ENCODE data around the gene IQCN.

The IQCN gene

GRCh38 chr19:18286973-18287635 is 12.9 kb upstream of the IQCN start:
- DNase-seq (ENCODE audit: low read depth in 2 of 2): no peak

- no peak for DNase-seq (ENCODE audit: low read depth in 2 of 2)
Observed at GRCh38 chr19:18284712-18285360, 10.6 kb upstream of the IQCN start.

DNA sequence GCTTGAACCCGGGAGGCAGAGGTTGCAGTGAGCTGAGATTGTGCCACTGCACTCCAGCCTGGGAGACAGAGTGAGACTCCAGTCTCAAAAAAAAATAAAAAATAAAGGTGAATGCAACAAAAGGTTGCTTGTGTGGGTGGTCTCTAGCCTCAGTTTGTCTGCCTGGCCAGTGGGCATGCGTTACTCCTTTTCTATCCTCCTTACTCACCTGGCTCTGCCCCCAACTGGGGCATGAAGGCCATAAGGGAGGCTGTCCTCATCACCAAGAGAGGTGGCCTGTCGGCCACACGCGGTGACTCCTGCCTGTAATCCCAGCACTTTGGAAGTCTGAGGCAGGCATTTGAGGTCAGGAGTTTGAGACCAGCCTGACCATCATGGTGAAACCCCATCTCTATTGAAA is 9.1 kb upstream of the IQCN start:
- DNase-seq (ENCODE audit: low read depth in 2 of 2): no peak

- no peak for DNase-seq (ENCODE audit: low read depth in 2 of 2)
Observed at GRCh38 chr19:18282788-18283141, 8.5 kb upstream of the IQCN start.

DNA sequence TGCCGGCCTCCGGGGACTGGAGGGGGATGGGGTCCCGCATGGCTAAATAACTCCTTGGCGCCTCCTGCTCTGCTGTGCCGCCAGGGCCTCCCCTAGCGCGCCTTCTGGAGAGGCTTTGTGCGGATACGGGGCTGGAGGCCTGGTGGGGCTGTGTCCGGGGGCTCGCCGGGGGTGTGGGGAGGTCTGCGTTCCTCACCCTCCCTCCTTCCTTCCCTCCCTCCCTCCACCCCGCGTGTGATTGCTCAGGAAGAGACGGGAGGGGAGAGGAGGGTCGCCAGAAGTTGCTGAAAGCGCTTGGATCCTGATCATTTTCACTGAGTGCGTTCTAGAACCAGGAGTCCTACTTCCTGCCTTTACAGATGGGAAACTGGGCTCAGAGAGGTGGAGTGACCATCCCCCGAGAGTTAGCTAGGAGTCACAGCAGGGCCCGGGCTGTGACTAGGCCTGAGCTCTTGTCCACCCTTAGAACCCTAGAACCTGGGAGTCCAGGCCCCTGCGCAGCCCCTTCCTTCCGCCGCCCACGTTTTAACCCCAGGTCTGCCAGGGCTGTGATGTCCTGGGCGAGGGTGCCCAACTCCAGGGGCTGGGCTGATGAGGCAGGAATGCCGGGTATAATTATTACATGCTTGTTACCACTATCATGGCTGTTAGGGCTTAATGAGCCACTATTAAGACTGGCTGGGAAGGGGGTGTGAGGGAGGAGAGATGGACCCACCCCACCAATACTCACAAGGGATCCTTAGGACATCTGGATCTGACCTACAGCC is 8.0 kb upstream of the IQCN start:
- no peak for DNase-seq (ENCODE audit: low read depth in 2 of 2)

- peak; percentile 89 to 95 for DNase-seq (ENCODE audit: low read depth in 2 of 2)
Observed at GRCh38 chr19:18281082-18282020, 7.1 kb upstream of the IQCN start, which contains the start of gene JUND. JUND (minus strand) TSS chr19:18281622; CDS start chr19:18281484, 138 bp downstream.

DNA sequence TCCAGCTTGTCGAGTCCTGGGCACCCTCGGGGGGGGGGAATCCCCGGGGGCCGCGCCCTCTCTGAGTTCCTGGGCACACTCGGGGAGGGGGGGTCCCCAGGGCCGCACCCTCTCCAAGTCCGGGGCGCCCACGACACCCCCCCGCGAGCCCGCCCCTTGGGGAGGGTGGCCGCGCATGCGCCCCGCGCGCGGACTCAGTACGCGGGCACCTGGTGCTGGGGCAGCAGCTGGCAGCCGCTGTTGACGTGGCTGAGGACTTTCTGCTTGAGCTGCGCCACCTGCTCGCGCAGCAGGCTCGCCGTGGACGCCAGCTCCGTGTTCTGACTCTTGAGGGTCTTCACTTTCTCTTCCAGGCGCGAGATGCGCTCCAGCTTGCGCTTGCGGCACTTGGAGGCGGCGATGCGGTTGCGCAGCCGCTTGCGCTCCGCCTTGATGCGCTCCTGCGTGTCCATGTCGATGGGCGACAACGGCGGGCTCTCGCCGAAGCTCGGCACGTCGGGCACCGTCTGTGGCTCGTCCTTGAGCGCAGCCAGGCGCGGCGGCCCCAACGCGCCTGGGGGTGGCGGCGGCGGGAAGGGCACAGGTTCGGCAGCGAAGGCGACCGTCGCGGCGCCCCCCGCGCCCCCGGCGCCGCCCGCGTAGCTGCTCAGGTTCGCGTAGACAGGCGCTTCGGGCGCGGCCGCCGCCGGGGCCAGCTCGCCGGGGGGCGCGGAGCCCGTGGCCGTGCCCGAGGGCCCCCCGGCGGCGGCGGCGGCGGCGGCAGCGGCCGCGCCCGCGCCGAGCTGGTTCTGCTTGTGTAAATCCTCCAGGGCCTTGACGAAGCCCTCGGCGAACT is 6.2 kb upstream of the IQCN start:
- peak; percentile 54 to 57 for DNase-seq (ENCODE audit: low read depth in 2 of 2)

DNA sequence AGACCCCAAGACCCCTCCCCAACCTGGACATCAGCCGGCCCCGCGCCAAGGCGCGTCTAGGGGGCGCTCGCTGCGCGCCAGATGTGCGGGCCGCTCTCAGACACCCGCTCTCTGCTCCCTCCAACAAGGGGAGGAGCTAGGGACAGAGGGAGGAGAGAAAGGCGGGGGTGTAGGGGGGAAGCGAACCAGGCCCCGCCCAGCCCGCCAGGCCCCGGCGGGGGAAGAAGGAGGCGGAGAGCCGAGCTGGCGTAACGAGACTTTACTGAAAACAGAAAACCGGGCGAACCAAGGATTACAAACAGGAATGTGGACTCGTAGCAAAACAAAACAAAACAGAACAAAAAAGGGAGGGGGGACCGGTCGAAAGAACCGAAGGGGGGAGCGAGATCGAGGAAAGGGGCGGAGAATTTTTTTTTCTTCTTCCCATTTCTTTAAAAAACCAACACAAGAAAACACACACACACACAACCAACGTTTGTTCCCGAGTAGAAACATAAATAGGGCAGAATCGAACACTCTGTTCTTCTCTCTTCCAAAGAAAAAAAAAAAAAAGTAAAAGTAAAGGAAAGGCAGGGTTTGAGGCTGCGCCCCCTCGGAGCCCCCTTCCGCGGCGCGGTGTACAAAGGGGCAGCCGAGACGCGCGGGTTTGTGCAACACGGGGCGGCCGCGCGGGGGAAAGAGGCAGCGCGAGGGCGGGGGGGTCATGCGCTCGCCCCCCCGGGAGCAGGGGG is 5.4 kb upstream of the IQCN start:
- peak; percentile 78 for DNase-seq (ENCODE audit: low read depth in 2 of 2)

DNA sequence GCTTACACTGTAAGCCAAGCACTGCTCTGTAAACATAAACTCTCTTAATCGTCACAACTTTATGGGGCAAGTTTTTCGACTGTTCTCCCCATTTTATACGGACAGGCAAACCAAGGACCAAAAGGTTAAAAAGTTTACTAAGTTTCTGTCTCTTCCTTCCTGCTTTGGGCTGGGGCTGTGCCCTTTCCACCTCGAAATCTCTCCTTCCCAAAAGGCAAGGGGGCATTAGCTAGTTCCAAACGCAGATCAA is 4.9 kb upstream of the IQCN start:
- no peak for DNase-seq (ENCODE audit: low read depth in 2 of 2)

DNA sequence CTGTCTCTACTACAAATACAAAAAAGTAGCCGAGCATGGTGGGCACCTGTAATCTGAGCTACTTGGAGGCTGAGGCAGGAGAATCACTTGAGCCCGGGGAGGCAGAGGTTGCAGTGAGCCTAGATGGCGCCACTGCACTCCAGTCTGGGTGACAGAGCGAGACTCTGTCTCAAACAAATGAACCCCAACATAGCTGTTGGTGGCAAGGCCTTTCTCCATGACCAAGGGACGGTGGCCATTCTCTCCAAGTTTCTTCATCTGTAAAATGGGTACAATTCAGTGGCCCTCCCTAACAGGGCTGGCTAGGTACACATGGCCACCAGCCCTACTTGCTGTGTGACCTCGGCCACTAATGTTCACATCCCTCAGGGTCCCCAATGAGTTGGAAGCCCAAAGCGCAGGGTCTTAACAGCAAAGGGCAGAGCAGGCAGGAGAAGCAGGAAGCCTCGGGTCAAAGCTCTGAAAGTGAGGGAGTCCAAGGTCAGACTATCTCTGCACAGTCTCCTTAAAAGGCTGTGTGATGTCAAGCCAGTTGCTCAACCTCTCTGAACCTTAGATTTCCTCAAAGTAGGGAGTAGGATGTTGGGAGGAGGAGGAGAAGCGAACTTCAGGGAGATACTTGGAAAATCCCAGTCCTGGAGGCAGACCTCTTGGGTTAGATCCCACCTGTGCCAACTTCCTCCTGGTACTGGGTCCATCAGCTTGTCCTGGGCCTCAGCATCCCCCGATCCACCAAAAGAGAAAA is 4.4 kb upstream of the IQCN start:
- no peak for DNase-seq (ENCODE audit: low read depth in 2 of 2)

DNA sequence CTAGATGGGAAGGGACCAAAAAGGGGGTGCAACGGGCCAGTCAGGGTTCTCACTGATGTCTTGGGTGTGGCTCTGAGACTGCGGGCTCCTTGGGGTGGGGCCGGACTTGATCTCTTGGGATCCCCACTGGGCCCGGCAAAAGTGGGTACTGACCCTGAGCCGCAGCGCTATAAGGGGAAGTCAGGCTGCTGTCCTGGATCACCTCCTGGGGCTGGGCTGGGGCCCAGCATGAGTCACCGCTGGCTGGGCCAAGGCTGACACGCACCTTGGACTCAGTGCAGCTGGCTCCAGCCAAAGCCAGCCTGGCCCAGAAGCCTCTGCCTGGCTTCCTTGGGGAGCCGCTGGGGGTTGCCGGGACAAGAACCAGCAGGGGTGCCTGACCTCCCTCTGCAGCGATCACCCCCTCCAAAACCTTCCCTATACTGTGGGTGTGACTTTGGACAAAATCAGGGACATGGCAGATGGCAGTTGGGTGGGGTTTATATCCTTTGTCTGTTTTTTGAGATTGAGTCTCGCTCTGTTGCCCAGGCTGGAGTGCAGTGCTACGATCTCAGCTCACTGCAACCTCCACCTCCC is 617 bp upstream of the IQCN start:
- no peak for DNase-seq (ENCODE audit: low read depth in 2 of 2)

GRCh38 chr19:18273561-18274218 is 562 bp downstream of the IQCN start:
- DNase-seq (ENCODE audit: low read depth in 2 of 2): no peak

DNA sequence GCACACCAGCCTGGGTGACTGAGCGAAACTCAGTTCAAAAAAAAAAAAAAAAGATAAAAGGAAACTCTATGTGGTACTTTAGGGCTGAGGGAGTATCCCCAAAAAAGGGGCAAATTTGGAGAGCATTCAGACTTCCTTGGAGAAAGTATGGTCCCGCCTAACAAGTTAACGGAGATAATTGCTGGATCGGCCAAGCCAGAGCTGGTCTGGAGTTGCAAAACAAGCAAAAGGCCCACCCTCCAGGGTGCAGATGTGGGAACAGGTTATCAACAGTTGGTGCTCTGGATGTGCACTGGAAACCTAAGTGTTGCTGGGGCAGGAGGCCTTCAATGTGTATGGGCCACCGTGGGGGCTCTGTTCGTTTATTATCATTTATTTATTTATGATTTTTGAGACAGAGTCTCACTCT is 2.8 kb downstream of the IQCN start:
- no peak for DNase-seq (ENCODE audit: low read depth in 2 of 2)

DNA sequence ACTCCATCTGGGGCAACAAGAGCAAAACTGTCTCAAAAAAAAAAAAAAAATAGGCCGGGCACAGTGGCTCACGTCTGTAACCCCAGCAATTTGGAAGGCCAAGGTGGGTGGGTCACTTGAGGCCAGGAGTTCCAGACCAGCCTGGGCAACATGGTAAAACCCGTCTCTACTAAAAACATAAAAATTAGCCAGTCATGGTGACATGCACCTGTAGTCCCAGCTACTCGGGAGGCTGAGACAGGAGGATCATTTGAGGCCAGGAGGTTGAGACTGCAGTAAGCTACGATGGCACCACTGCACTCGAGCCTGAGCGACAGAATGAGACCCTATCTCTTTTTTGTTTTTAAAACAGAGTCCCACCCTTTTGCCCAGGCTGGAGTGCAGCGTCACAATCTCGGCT is 3.9 kb downstream of the IQCN start:
- DNase-seq (ENCODE audit: low read depth in 2 of 2): no peak

DNA sequence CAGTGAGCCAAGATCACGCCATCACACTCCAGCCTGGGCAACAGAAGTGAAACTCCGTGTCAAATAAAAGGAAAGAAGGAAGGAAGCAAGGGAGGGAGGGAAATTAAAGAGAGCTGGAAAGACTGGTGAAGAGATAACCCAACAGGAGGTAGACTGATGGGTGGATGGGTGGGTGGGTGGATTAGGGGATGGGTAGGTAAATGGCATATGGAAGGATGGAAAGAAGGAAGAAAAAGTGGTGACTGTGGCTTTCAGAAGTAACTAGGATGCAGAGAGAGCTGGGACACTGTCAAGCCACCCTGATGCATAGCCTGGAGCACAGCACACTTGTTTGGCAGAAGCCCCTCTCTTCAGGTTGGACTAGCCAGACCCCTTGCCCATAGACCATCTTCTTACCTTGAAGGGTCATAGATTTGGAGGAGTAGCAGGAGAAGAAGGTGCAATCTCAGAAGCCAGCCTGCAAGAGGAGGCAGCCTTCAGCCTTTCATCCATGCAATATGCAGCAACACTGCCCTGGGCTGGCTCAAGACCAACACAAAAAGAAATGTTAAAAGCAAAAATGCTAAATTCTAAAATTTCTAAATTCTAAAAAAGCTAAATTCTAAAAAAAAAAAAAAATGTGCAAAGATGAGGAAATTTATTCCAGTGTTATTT is 5.1 kb downstream of the IQCN start:
- DNase-seq (ENCODE audit: low read depth in 2 of 2): no peak

- no peak for DNase-seq (ENCODE audit: low read depth in 2 of 2)
Observed at GRCh38 chr19:18266771-18267686, 7.2 kb downstream of the IQCN start.

GRCh38 chr19:18265582-18265981 is 8.7 kb downstream of the IQCN start:
- no peak for DNase-seq (ENCODE audit: low read depth in 2 of 2)
